Keratinocyte (primary cell): ENCODE results near the gene TPMT.

Experiments
- CTCF ChIP-seq, 3 experiments: IDR thresholded peaks in 1 of 3; conservative IDR thresholded peaks in 1 of 3; optimal IDR thresholded peaks in 1 of 3; 2 replicates in 2 of 3; 3 replicates in 1 of 3; pipeline versions ENCODE3 to v1.5.1; 2011; ENCODE audit warnings: low read length in 3 of 3, mild to moderate bottlenecking in 3 of 3, moderate library complexity in 2 of 3, control low read depth in 1 of 3, inconsistent platforms in 1 of 3; ENCODE audit not compliant: insufficient read depth in 2 of 3; ENCODE audit errors: extremely low read depth in 1 of 3
- EZH2 ChIP-seq: IDR thresholded peaks from one replicate; pipeline ENCODE4 v1.6.1; 2012; ENCODE audit warnings: inconsistent platforms, mild to moderate bottlenecking, low read length, moderate library complexity

- TF ChIP-seq CTCF (optimal IDR thresholded peaks at IDR 0.05 in 1 of 3, IDR thresholded peaks at IDR 0.05 in 1 of 3, conservative IDR thresholded peaks at IDR 0.05 in 1 of 3; ENCODE audit: extremely low read depth in 1 of 3, insufficient read depth in 2 of 3, low read length in 3 of 3) (no peak), EZH2 (no peak)
These were observed 67.3 kb downstream of the TPMT start for GRCh38 chr6:18087396-18088165.
